KBM-7 (cell line): ENCODE results near the gene TIGD3.
"Not testable (repeated sequence)": the region's sequence is repeated elsewhere in the genome, so short reads cannot be mapped to it uniquely, and the experiment has no call there.

Experiments used
- DNase-seq: peaks from one replicate; pipeline ENCODE4 v3.0.0-alpha.2; 2015
- in situ Hi-C: fragments of 300-500 bp; cut with MboI; formaldehyde crosslinking; loops from 2 replicates; pipeline ENCODE4 v1.14.3; 2020; ENCODE audit warnings: low sequenced_read_pairs, low pct_unique_long_range_greater_than_20kb, mixed read lengths

TIGD3 gene

GRCh38 chr11:65321828-65322485, 32.6 kb upstream of the TIGD3 start:
- no peak for DNase-seq
- in situ Hi-C loops: no loop called here

DNA sequence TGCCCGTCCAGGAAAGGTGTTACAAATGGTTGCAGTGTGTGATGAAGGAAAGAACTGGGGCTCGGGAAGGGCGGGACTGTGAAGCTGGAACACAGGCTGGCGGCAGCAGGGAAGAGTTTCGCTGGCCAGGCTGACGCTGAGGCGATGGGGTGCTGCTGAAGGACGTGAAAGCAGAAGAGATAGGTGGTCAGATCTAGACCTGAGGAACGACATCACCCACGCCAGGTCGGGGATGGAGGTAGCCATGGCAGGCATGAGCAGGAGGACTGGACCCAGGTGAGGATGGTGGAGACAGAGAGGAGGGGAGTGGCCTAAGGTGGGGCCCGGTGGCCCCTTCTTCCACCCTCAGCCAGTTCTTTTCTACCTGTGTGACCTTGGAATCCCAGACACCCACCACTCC, 30.7 kb upstream of the TIGD3 start:
- in situ Hi-C loops: no loop called here
- no peak for DNase-seq

DNA sequence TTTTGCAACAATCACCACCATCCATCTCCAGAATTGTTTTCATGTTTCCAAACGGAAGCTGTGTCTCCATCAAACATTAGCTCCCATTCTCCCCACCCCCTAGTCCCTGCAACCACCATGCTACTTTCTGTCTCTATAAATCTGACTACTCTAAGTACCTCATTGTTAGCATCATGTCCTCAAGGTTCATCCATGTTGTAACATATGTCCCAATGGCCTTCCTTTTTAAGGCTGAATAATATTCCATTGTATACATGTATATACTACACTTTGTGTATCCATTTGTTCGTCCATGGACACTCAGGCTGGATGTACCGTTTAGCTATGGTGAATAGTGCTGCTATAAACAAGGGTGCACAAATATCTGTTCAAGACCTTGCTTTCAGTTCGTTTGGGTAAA, 29.1 kb upstream of the TIGD3 start:
- in situ Hi-C loops: no loop called here
- DNase-seq: no peak

DNA sequence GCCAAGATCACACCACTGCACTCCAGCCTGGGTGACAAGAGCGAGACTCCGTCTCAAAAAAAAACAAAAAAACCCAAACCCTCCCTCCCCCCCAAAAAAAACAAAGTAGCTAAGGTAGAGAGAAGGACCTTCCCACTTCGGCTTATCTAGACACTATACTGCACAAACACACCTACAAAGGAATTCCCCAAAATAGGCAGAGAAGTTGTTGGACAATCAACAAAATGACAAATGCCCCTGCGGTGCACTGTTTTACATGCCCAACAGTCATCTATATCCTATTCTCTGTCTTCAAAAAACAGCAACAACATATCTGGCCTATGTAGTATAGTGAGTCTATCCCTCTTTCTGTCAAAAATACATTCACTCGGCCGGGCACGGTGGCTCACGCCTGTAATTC, 27.5 kb upstream of the TIGD3 start:
- no peak for DNase-seq
- in situ Hi-C loops: no loop called here

GRCh38 chr11:65329478-65329877, 25.1 kb upstream of the TIGD3 start:
- in situ Hi-C loops: no loop called here
- DNase-seq: no peak

DNA sequence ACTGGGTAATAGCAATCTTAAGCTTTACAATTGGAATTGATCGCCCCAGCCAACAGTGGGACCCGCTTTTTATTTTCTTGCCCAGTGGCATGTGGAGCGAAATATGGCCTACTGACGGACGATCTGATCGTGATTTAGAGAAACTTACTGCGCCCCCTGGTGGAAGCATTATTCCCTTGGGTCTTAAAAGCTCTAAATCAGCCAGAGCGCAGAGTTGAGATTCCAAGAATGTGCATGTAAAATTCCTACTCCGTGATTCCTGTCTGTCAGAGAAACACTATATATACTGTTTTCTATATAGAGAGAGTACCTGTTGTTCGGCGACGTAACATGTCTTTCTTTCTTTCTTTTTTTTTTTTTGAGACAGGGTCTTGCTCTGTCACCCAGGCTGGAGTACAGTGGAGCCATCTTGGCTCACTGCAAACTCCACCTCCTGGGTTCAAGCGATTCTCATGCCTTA, 24.6 kb upstream of the TIGD3 start:
- DNase-seq: peak; percentile 90
- in situ Hi-C loops: no loop called here

DNA sequence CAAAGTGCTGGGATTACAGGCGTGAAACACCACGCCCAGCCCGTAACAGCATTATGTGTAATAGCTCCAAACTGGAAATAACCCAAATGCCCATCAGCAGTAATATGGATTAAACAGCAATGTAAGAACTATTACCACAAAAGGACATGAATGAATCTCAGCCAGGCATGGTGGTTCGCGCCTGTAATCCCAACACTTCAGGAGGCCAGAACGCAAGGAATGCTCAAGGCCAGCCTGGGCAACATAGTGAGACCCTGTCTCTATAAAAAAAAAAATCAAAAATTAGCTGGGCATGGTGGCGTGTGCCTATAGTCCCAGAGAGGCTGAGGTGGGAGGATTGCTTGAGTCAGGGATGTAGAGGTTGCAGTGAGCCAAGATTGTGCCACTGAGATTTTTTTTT, 24.0 kb upstream of the TIGD3 start:
- in situ Hi-C loops: no loop called here
- DNase-seq: no peak

GRCh38 chr11:65332591-65332990, 22.0 kb upstream of the TIGD3 start:
- DNase-seq, in situ Hi-C loops: not testable (repeated sequence)

DNA sequence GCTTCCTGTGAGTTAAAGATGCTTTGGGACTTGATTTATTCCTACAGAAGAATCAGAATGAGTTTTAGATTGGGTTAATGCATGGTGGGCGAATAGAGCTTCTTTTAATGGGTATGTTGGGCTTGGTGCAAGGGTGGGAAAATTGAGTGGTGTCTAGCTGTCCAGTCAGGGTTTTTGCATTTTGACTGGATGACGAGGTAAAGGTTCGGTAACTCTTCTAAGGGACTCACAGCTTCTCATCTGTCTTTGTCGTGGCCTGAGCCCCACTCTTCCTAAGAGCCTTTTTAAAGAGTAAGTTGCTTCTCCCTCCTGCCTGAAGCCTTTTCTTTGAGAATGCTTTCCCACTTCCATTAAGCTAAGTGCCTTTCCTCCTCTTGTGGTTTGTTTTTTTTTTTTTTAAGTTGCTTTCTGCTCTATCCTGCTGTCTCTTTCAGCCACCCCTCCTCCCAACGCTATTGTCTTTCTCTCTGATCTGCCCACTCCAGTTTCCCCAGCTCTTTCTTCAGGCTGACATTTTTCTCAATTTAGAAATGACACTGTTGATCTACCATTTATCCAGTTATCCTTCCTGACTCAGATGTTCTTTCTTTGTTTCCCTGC, 19.8 kb upstream of the TIGD3 start:
- DNase-seq: no peak
- in situ Hi-C loops: no loop called here

- in situ Hi-C loops: no loop called here
Observed at GRCh38 chr11:65338676-65339075, 15.9 kb upstream of the TIGD3 start.

GRCh38 chr11:65340226-65340625, 14.3 kb upstream of the TIGD3 start:
- in situ Hi-C loops: no loop called here
- no peak for DNase-seq

More at GRCh38 chr11:65338676-65339075, 15.9 kb upstream of the TIGD3 start:
- no peak for DNase-seq

DNA sequence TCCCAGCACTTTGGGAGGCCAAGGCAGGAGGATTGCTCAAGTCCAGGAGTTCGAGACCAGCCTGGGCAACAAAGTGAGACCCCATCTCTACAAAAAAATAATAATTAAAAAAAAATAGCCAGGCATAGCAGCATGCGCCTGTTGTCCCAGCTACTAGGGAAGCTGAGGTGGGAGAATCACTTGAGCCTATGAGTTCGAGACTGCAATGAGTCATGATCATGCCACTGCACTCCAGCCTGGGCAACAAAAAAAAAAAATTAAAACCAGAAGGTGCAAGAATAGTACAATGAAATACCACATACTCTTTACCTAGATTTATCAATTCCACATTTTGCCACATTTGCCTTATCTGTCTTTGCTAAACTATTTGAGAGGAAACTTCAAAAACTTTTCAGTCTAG, 12.7 kb upstream of the TIGD3 start:
- in situ Hi-C loops: no loop called here
- no peak for DNase-seq

DNA sequence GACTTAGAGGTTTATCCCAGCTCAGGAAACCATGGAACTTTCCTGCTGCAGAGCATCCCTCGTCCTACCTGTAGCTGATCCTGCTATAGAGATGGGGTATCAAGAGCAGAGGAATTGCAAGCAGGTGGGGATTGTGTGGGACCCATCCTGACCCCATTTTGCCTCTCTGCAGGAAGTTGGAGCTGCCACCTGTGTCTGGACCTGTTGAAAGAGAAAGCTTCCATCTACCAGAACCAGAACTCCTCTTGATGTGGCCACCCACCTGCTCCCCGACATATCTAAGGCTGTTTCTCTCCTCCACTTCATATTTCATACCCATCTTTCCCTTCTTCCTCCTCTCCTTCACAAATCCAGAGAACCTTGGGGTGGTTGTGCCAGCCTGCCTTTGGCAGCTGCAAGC, 3.0 kb upstream of the TIGD3 start:
- in situ Hi-C loops: no loop called here
- DNase-seq: no peak

DNA sequence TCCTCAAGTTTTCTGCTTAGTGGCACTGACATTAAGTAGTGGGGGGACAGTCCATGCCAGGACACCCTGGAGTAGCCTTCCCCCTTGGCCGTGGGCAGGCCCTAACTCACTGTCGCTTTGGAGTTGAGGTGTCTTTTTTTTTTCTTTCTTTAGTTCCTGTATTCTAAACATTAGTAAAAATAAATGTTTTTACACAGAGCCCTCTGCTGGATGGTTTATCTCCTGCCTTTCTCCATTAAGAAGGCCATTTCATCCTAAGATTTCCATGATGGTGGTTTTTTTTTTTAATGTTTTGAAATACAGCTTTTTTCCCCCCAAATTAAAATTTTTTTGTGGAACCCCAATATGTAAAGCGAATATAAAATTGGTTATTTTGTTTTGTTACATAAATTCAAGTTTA, 1.8 kb upstream of the TIGD3 start:
- in situ Hi-C loops: no loop called here
- DNase-seq: peak; percentile 51

- no peak for DNase-seq
- in situ Hi-C loops: no loop called here
Observed at GRCh38 chr11:65353376-65353775, 1.2 kb upstream of the TIGD3 start.

DNA sequence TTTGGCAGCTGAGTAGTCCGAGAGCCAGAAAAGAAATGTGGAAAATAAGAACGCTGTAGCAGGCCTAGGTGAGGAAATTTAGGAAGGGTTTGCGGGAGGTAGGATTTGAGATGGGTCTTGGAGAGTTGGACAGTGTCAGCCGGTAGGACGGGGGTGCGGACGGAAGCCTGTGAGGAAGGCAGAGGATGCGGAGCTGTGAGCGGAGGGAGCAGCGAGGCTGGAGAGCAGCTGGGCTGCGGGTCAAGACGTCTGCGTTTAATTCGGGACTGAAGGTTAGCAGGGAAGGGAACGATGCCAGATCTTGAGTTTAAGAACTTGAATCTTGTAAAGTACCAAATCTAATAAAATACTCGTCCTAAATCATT, 669 bp upstream of the TIGD3 start:
- in situ Hi-C loops: no loop called here
- no peak for DNase-seq

DNA sequence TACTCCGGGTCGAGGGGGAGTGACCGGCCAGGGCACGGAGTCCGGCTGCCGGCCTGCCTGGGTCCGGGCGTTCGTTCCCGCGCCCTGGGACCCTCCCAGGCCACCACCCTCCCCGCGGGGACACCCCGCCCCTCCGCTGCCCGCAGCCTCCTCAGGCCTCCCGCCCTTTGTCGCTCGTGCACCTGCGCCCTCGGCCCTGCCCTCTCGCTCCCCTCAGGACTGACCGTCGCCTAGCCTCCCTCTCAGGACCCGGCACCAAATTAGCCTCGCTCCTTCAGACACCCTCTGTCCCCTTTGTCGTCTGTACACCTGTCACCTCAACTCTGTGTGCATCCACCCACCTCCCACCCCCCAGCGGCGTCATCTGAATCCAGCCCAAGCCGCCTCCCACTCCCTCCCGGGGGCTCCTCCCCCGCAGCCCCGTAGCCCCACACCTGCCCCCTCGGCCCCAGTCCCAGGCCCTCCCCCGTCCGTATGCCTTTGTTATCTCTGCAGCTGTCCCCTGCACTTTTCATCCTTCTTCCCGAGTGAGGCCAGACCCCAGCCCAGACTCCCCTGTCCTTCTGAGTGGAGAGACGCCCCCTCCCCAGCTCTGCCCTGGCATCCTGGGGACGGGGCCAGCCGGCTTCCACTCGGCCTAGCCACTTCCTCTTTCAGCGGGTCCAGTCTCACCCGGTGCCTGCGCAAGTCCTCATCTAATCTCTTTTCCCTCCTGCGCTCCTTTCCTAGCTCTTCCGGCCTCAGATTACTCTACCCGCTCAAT, 643 bp downstream of the TIGD3 start:
- in situ Hi-C loops: no loop called here
- DNase-seq: peak; percentile 74

GRCh38 chr11:65355776-65356393, 1.3 kb downstream of the TIGD3 start:
- in situ Hi-C loops: no loop called here
- DNase-seq: no peak

- in situ Hi-C loops: no loop called here
- no peak for DNase-seq
Observed at GRCh38 chr11:65356394-65356972, 1.9 kb downstream of the TIGD3 start.

GRCh38 chr11:65357856-65358356, 3.4 kb downstream of the TIGD3 start:
- in situ Hi-C loops: no loop called here
- DNase-seq: no peak
